Endothelial cell of umbilical vein (primary cell): Measurements from ENCODE around the gene IL15. TPM values are rescaled to one million over a fixed set of nuclear protein-coding genes. Genes with fewer than 3 reads are reported as not detected.

Experiments
- BruUV-seq: library from RNA; stranded (reverse); fragments of 400-500 nt; replicated peaks from 2 replicates; lab custom pipeline; 2021; lab: Mats Ljungman, UMichigan
- CTCF ChIA-PET: fragments of 300-600, 350-600 bp; sonication (Branson Sonifier 250); formaldehyde crosslinking; loops from one replicate; lab custom pipeline; 2021; ENCODE audit warnings: antibody characterized with exemption, inconsistent platforms; lab: Charles Lee
- POLR2A ChIA-PET: fragments of 300-600, 350-600 bp; sonication (Branson Sonifier 250); formaldehyde crosslinking; loops from one replicate; lab custom pipeline; 2021; ENCODE audit warnings: antibody characterized with exemption, inconsistent platforms; lab: Charles Lee
- DNase-seq: peaks from one replicate; pipeline ENCODE4 v3.0.0-alpha.2; 2011; ENCODE audit warnings: low read depth, low spot score
- FAIRE-seq: peaks from 2 replicates; lab custom pipeline; 2011; peaks lifted over from hg19 to GRCh38; lab: Jason Lieb, UNC
- H2AFZ ChIP-seq: 2 replicates; pipeline ENCODE4 v1.6.0; 2012; ENCODE audit warnings: low read depth, low read length, control low read depth, inconsistent platforms
- H3K27ac ChIP-seq: 2 replicates; pipeline ENCODE4 v1.5.1; 2011; ENCODE audit warnings: low read depth, mild to moderate bottlenecking, control low read depth, low read length, moderate library complexity; ENCODE audit not compliant: insufficient read depth
- H3K27me3 ChIP-seq, 2 experiments: 2 replicates each; pipeline versions ENCODE4 v1.6.0 to v1.6.1; 2011; ENCODE audit warnings: low read length in 2 of 2, mixed read lengths in 1 of 2; ENCODE audit not compliant: control insufficient read depth in 2 of 2, insufficient read depth in 2 of 2
- H3K36me3 ChIP-seq, 2 experiments: 2 replicates in 1 of 2; 3 replicates in 1 of 2; pipeline ENCODE4 v1.5.1; 2011; ENCODE audit warnings: low read length in 2 of 2, mild to moderate bottlenecking in 1 of 2, moderate library complexity in 1 of 2; ENCODE audit not compliant: control insufficient read depth in 2 of 2, insufficient read depth in 2 of 2; ENCODE audit errors: extremely low read depth in 1 of 2
- H3K4me1 ChIP-seq: 3 replicates; pipeline ENCODE4 v1.5.1; 2011; ENCODE audit warnings: mild to moderate bottlenecking, low read length; ENCODE audit not compliant: control insufficient read depth, insufficient read depth; ENCODE audit errors: extremely low read depth
- H3K4me2 ChIP-seq: 2 replicates; pipeline ENCODE4 v1.6.1; 2011; ENCODE audit warnings: low read length, control low read depth, mixed read lengths; ENCODE audit not compliant: insufficient read depth
- H3K4me3 ChIP-seq, 3 experiments: fragments of 200-600 bp in 1 of 3; sonication (generic), shearing (Covaris generic) in 1 of 3; replicated peaks in 1 of 3; 2 replicates each; pipeline ENCODE4 v1.5.1; 2011 to 2016; ENCODE audit warnings: control low read depth in 3 of 3, low read length in 3 of 3, mild to moderate bottlenecking in 2 of 3, inconsistent platforms in 1 of 3, low read depth in 1 of 3, moderate library complexity in 1 of 3; ENCODE audit not compliant: insufficient read depth in 1 of 3
- H3K79me2 ChIP-seq: 2 replicates; pipeline ENCODE4 v1.6.0; 2012; ENCODE audit warnings: low read length, inconsistent platforms; ENCODE audit not compliant: control insufficient read depth, insufficient read depth
- H3K9ac ChIP-seq: replicated peaks from 2 replicates; pipeline ENCODE3; 2011; ENCODE audit warnings: low read length, control low read depth; ENCODE audit not compliant: insufficient read depth; ENCODE audit errors: extremely low read depth
- H3K9me1 ChIP-seq: replicated peaks from 3 replicates; pipeline ENCODE4 v1.6.0; 2011; ENCODE audit warnings: mild to moderate bottlenecking, low read length; ENCODE audit not compliant: control insufficient read depth, insufficient read depth; ENCODE audit errors: extremely low read depth
- H3K9me3 ChIP-seq: replicated peaks from 2 replicates; pipeline ENCODE4 v1.5.1; 2012; ENCODE audit warnings: low read length, inconsistent platforms; ENCODE audit not compliant: control insufficient read depth, insufficient read depth
- H4K20me1 ChIP-seq: replicated peaks from 2 replicates; pipeline ENCODE3; 2011; ENCODE audit warnings: mild to moderate bottlenecking, low read length; ENCODE audit not compliant: control insufficient read depth, insufficient read depth; ENCODE audit errors: extremely low read depth
- EZH2 ChIP-seq: IDR thresholded peaks from 2 replicates; pipeline ENCODE4 v1.6.1; 2012; ENCODE audit warnings: borderline replicate concordance, low read depth, mild to moderate bottlenecking, moderate library complexity, low read length, inconsistent platforms; ENCODE audit not compliant: severe bottlenecking
- FOS ChIP-seq: IDR thresholded peaks from 2 replicates; pipeline ENCODE4 v1.6.1; 2011; ENCODE audit warnings: mild to moderate bottlenecking, low read length, moderate library complexity, borderline replicate concordance; ENCODE audit not compliant: insufficient read depth
- GATA2 ChIP-seq: IDR thresholded peaks from 2 replicates; pipeline ENCODE4 v1.7.0; 2011; ENCODE audit warnings: low read depth, mild to moderate bottlenecking, moderate library complexity, mixed read lengths, low read length; ENCODE audit not compliant: insufficient read length, insufficient read depth
- JUN ChIP-seq: IDR thresholded peaks from 2 replicates; pipeline ENCODE4 v1.6.1; 2011; ENCODE audit warnings: borderline replicate concordance, low read depth; ENCODE audit not compliant: insufficient read length, insufficient read depth
- MYC ChIP-seq: IDR thresholded peaks from one replicate; pipeline ENCODE4 v1.6.1; 2011; ENCODE audit warnings: mild to moderate bottlenecking, low read depth, low read length
- POLR2A ChIP-seq: IDR thresholded peaks from 2 replicates; pipeline ENCODE4 v1.6.1; 2012; ENCODE audit warnings: low read depth, mild to moderate bottlenecking, control low read depth, low read length
- POLR2AphosphoS5 ChIP-seq: IDR thresholded peaks from 2 replicates; pipeline ENCODE4 v1.6.1; 2012; ENCODE audit warnings: low read depth, mild to moderate bottlenecking, control low read depth, low read length, moderate library complexity; ENCODE audit not compliant: insufficient read depth
- dilution Hi-C: fragments of 300-500 bp; cut with MboI; formaldehyde crosslinking; loops from one replicate; pipeline ENCODE4 v1.15.0; 2019; ENCODE audit warnings: low sequenced_read_pairs; ENCODE audit not compliant: extremely low pct_ligation_motif_present
- intact Hi-C: fragments of 100-400 bp; cut with micrococcal nuclease; formaldehyde crosslinking; loops from one replicate; pipeline ENCODE4 v1.10.0; 2022
- polyA plus RNA-seq, 4 experiments: library from polyadenylated mRNA; depleted of rRNA in 3 of 4; stranded (reverse) in 3 of 4; unstranded in 1 of 4; fragments of >200 nt; gene quantifications; 2 replicates each; pipeline versions ENCODE4 v1.2.1 to v1.2.3, GENCODE V29; 2011 to 2012; ENCODE audit warnings: missing spikeins in 1 of 4
- total RNA-seq: library from RNA; stranded (reverse); gene quantifications from 2 replicates; pipeline ENCODE4 v1.2.3, GENCODE V29; 2021
- TF ChIP-seq, protein P1 (sequence below): IDR thresholded peaks from 2 replicates; pipeline ENCODE4 v1.6.1; 2011; ENCODE audit not compliant: insufficient read depth, insufficient read length
- TF ChIP-seq, protein P2 (sequence below), 2 donors: IDR thresholded peaks; 1 replicate in 1 of 2; 2 replicates in 1 of 2; pipeline ENCODE4 v1.5.1; 2011; ENCODE audit warnings: low read length in 2 of 2, mild to moderate bottlenecking in 2 of 2, moderate library complexity in 2 of 2, control low read depth in 1 of 2, inconsistent platforms in 1 of 2, low read depth in 1 of 2; ENCODE audit not compliant: insufficient read depth in 1 of 2; ENCODE audit errors: extremely low read depth in 1 of 2

IL15 gene
- total and polyA plus RNA-seq, 2 donors (not counting 3 experiments of a cell fraction or from before 2014, with no cell fraction given): 3.0 to 3.1 TPM

DNA sequence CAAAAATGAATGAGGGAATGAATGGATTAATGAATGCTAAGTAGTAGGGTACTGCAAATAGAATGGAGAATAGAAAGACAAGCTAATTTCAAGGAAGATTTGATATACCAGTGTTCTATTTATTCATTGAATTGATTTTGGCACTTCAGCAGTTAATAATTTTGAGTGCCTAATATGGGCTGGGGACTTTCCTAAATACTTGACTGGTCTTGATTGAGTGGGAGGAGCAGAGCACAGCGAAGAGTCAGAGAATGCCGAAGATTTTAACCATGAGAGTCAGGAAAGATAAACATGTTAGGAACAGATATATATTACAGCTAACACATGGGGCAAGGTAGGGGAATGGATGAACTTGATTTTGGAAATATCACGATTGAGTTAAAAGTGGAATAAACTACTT, 10.6 kb downstream of the IL15 start:
- H3K4me2 ChIP-seq: no peak overlapping the region
- no peak overlapping the region for H3K4me3 ChIP-seq
- DNase-seq (no peak), FAIRE-seq (no peak)
- no peak overlapping the region for H2AFZ ChIP-seq
- ChIA-PET CTCF (interaction anchor here (1.2 to 1.4 kb wide), 3 partner anchors 9 to 1073 kb away, joined by 3 to 6 read pairs (median 4); no protein-coding TSS in a partner anchor), POLR2A (no interaction called here)
- H3K36me3 ChIP-seq: no peaks in the 10 kb centered on the region
- intact Hi-C loops (no loop called here), dilution Hi-C loops (no loop called here)
- no peaks in the 10 kb centered on the region for H3K27me3 ChIP-seq
- no peak overlapping the region for H3K27ac ChIP-seq
- no peaks in the 10 kb centered on the region for H3K4me1 ChIP-seq
- no peak for TF ChIP-seq MYC
- no peak for TF ChIP-seq POLR2AphosphoS5
- no peak overlapping the region for H3K9ac ChIP-seq
- H3K9me3 ChIP-seq: no peaks in the 10 kb centered on the region
- no TSS peak for BruUV-seq
- H3K9me1 ChIP-seq: no peaks in the 10 kb centered on the region
- H4K20me1 ChIP-seq: no peaks in the 10 kb centered on the region
- no peaks in the 10 kb centered on the region for H3K79me2 ChIP-seq

DNA sequence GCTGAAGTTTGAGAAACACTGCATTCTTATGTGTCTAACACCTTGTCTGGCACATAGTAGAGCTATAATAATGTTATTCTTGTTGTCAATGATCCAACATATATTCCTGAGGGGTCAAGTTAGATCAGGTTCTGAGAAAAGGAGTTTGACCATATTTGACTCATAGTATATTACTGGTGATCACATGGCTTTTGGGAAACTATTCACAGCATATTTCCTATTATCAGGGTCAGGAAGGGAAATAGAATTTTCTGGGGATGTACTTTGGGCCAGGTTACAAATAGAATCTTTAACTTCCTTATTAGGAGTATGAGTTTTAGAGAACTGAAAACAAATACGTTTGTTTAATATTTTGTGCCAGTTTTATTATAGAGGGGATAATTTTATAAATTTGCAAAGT, 11.6 kb downstream of the IL15 start:
- no peaks in the 10 kb centered on the region for H3K4me1 ChIP-seq
- H3K9me3 ChIP-seq: no peaks in the 10 kb centered on the region
- no peaks in the 10 kb centered on the region for H3K36me3 ChIP-seq
- BruUV-seq: no TSS peak
- dilution Hi-C loops: no loop called here
- H3K27ac ChIP-seq: no peak overlapping the region
- no peaks in the 10 kb centered on the region for H3K9me1 ChIP-seq
- intact Hi-C loops: no loop called here
- no peak for FAIRE-seq
- H3K27me3 ChIP-seq: no peaks in the 10 kb centered on the region
- ChIA-PET CTCF (interaction anchor here (1.4 kb wide), 1 partner anchor 302 kb away, joined by 4 read pairs; no protein-coding TSS in a partner anchor), POLR2A (no interaction called here)
- no peaks in the 10 kb centered on the region for H4K20me1 ChIP-seq
- H3K9ac ChIP-seq: no peak overlapping the region
- no peak overlapping the region for H3K4me3 ChIP-seq
- no peak overlapping the region for H3K4me2 ChIP-seq
- H2AFZ ChIP-seq: no peak overlapping the region
- DNase-seq: no peak
- H3K79me2 ChIP-seq: no peaks in the 10 kb centered on the region
- no peak for TF ChIP-seq GATA2
- TF ChIP-seq EZH2: no peak
- no peak for TF ChIP-seq MYC
- TF ChIP-seq FOS: no peak
- no peak for TF ChIP-seq POLR2AphosphoS5
- no peak for TF ChIP-seq POLR2A
- TF ChIP-seq, protein P1, sequence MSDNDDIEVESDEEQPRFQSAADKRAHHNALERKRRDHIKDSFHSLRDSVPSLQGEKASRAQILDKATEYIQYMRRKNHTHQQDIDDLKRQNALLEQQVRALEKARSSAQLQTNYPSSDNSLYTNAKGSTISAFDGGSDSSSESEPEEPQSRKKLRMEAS: no peak
- TF ChIP-seq, protein P2, sequence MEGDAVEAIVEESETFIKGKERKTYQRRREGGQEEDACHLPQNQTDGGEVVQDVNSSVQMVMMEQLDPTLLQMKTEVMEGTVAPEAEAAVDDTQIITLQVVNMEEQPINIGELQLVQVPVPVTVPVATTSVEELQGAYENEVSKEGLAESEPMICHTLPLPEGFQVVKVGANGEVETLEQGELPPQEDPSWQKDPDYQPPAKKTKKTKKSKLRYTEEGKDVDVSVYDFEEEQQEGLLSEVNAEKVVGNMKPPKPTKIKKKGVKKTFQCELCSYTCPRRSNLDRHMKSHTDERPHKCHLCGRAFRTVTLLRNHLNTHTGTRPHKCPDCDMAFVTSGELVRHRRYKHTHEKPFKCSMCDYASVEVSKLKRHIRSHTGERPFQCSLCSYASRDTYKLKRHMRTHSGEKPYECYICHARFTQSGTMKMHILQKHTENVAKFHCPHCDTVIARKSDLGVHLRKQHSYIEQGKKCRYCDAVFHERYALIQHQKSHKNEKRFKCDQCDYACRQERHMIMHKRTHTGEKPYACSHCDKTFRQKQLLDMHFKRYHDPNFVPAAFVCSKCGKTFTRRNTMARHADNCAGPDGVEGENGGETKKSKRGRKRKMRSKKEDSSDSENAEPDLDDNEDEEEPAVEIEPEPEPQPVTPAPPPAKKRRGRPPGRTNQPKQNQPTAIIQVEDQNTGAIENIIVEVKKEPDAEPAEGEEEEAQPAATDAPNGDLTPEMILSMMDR (IDR thresholded peaks at IDR 0.05; ENCODE audit: extremely low read depth in 1 of 2, insufficient read depth in 1 of 2, low read depth in 1 of 2, low read length in 2 of 2): no peak
- TF ChIP-seq JUN: no peak
